Muscle layer of colon (tissue), 2 donors: ENCODE data around the gene METTL25B.

Experiments used
- H3K27ac ChIP-seq: one replicate; pipeline ENCODE4 v1.7.0; 2013; ENCODE audit warnings: low read depth, mild to moderate bottlenecking, low read length, moderate library complexity
- H3K27me3 ChIP-seq, 2 donors: one replicate each; pipeline ENCODE4 v1.7.0; 2013; ENCODE audit warnings: low read length in 2 of 2, mild to moderate bottlenecking in 2 of 2; ENCODE audit not compliant: insufficient read depth in 2 of 2, control insufficient read depth in 1 of 2
- H3K36me3 ChIP-seq: one replicate; pipeline ENCODE4 v1.7.0; 2013; ENCODE audit warnings: mild to moderate bottlenecking, low read length; ENCODE audit not compliant: insufficient read depth
- H3K4me1 ChIP-seq: one replicate; pipeline ENCODE4 v1.7.0; 2013; ENCODE audit warnings: mild to moderate bottlenecking, low read length; ENCODE audit not compliant: insufficient read depth
- H3K4me3 ChIP-seq, 2 donors: one replicate each; pipeline ENCODE4 v1.7.0; 2013; ENCODE audit warnings: low read length in 2 of 2, low read depth in 1 of 2, mild to moderate bottlenecking in 1 of 2, moderate library complexity in 1 of 2
- H3K9ac ChIP-seq: one replicate; pipeline ENCODE4 v1.7.0; 2013; ENCODE audit warnings: low read length
- H3K9me3 ChIP-seq: one replicate; pipeline ENCODE4 v1.7.0; 2013; ENCODE audit warnings: mild to moderate bottlenecking, low read length
- donor health status: abdominal sarcoma.
- donor health status: Adenocarcinoma of cecum.

METTL25B gene

DNA sequence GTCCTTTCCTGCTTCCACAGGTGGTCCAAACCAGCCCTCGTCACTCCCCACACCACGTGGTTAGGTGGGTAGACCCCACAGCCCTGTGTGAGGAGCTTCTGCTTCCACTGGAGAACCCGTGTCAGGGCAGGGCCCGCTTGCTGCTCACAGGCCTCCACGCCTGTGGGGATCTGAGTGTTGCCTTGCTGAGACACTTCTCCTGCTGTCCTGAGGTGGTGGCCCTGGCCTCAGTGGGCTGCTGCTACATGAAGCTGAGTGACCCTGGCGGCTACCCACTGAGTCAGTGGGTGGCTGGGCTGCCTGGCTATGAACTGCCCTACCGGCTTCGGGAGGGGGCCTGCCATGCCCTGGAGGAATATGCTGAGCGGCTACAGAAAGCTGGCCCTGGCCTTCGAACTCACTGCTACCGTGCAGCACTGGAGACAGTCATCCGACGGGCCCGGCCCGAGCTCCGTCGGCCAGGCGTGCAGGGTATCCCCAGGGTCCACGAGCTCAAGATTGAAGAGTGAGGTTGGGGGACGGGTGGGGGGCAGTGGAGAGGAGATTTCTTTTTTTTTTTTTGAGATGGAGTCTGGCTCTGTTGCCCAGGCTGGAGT is 5.8 kb downstream of the METTL25B start:
- no peak overlapping the region for H3K9ac ChIP-seq

DNA sequence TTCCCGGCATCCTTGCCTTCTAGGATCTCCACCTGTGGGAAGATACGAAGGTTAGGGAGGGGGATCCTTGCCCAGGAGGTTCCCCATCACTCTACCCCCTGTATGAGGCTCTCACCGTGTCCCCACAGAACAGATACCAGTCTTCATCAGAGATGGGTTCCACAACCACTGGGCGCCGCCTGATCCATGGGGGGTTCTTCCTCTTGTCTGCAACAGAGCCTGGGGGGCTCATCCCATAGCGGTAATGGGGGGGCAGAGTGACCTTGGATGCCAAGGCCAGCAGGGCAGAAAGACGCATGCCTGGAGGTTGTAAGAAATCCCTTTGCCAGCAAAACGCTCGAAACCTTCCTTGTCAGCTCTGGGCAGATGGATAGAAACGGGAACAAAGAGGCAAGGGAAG is 10.1 kb downstream of the METTL25B start:
- H3K9me3 ChIP-seq, result no peaks in the 10 kb centered on the region
- no peak overlapping the region for H3K9ac ChIP-seq
- H3K4me3 ChIP-seq, result no peak overlapping the region
- H3K27ac ChIP-seq, result no peak overlapping the region
- H3K27me3 ChIP-seq, result no peaks in the 10 kb centered on the region
- H3K36me3 ChIP-seq, result peaks cover 55% of the 10 kb centered on the region
- H3K4me1 ChIP-seq, result peaks cover 18% of the 10 kb centered on the region

More for the DNA sequence above, 5.8 kb downstream of the METTL25B start:
- Histone ChIP-seq H3K27me3 (no peaks in the 10 kb centered on the region), H3K27ac (no peak overlapping the region), H3K36me3 (peaks cover 52% of the 10 kb centered on the region), H3K4me1 (peaks cover 7% of the 10 kb centered on the region), H3K9me3 (no peaks in the 10 kb centered on the region), H3K4me3 (no peak overlapping the region)

DNA sequence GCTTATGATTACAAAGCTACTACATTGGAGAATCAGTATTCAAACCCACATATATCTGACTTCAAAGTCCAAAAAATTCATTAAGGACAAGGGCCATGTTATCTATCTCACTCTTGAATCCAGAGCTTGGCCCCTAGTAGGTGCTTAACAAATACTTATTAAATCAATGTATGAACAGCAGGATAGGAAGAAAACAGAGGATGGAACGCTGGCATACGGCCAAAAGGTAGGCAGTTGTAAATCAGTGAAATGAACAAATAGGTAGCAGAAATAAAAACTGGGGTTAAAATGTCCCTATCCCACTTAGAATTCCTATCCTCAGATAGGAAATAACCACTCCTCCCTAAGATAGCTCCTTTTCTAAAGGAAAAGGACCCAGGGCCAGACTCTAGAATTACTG is 10.6 kb downstream of the METTL25B start:
- Histone ChIP-seq H3K9me3 (no peaks in the 10 kb centered on the region), H3K27me3 (no peaks in the 10 kb centered on the region), H3K4me1 (peaks cover 18% of the 10 kb centered on the region), H3K36me3 (peaks cover 55% of the 10 kb centered on the region), H3K4me3 (no peak overlapping the region), H3K9ac (no peak overlapping the region), H3K27ac (no peak overlapping the region)

DNA sequence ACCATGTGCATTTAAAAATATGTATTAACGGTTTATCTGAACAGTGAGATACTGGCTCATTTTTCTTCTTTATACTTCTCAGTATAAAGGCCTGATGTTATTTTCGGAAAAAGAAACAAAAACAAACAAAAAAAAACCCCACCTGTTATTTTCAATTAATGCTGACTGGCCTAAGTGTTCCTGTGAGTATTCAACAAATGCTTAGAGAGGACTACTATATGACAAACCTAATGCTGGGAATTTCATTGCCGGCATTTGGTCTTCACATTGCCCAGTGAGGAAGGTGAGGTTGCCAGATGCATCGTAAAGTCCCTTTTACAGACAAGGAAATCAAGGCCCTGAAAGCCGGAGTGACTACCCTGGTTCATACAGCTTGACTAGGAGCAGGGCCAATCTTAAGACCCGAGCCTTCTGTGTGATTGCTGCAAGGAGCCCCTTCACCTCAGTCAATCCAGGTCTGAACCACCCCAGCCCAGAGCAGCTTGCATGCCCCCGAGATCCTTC is 12.0 kb downstream of the METTL25B start:
- H3K36me3 ChIP-seq, result peaks cover 64% of the 10 kb centered on the region
- no peaks in the 10 kb centered on the region for H3K9me3 ChIP-seq
- peak overlapping the region; percentile 96 to 97 for H3K4me3 ChIP-seq
- H3K27ac ChIP-seq, result peak overlapping the region; percentile 86
- peaks cover 19% of the 10 kb centered on the region for H3K4me1 ChIP-seq
- no peaks in the 10 kb centered on the region for H3K27me3 ChIP-seq
- H3K9ac ChIP-seq, result peak overlapping the region; percentile 75

DNA sequence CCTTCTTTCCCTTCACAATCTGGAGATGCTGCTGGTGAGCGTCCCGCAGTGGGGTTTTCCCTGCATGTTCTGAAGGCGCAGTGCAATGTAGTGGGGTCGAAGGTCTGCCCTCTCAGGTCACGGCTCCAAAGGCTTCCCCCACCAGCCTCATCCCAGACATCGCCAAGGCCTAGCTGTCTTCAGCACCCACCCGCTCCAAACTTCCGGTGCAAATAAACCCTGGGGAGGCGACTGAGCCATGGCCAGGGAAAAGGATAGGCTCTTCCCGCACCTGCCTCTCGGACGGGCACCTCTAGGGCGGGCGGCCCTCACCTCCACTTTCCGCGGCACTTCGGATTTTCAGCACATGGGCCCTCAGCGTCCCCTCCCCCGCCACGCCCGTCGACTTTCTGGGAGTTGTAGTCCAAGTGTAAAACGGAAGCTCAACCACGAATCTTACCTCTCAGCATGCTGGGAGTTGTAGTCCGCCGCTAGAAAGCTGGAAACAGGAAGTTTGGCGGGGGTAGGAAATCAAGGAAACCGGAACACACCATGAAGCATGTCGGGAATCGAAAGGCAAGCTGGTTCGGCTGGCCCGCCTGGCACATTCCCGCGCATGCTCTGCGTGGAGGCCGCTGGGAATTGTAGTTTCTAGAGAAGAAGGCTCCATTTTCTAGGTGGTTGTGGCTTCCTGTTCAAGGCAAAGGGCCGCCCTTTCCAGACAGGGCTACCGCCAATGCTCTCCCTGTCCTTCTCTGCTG is 12.6 kb downstream of the METTL25B start, which contains the start of gene MRPL24:
MRPL24 (minus strand) TSS at position 348 of the 740 bp plus-strand sequence. CDS start 2,384 bp downstream, outside the sequence.
- peak within 1 kb of the TSS; percentile 86 for H3K27ac ChIP-seq
- no peaks in the 10 kb centered on the region for H3K9me3 ChIP-seq
- H3K4me3 ChIP-seq, result peak within 1 kb of the TSS; percentile 96 to 97
- peaks cover 26% of the 10 kb centered on the region for H3K4me1 ChIP-seq
- no peaks in the 10 kb centered on the region for H3K27me3 ChIP-seq
- peaks cover 60% of the 10 kb centered on the region for H3K36me3 ChIP-seq
- H3K9ac ChIP-seq, result peak within 1 kb of the TSS; percentile 75

DNA sequence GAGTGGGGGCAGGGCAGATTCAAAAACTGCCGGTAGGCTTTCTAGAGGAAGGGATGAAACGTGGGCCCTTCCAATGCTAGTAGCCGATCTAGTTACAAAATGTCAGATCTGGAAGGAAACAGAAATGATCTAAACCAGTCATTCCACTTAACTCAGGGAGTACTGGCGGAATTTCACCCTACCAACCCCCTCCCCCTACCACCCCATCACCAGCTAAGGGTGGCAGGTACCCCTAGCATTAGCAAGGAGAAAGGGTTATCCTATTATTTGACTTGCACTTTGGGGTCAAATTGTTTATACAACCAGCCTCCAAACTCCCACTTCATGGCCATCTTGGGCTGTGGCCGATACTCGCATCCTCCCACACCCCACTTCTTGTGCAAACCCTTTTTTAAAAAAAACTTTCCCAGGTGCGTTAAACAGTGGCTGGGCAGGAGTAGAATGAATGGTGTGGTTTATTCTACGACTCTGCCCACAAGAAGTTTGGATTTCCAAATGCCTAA is 13.3 kb downstream of the METTL25B start:
- H3K9ac ChIP-seq, result no peak overlapping the region
- H3K9me3 ChIP-seq, result no peaks in the 10 kb centered on the region
- peaks cover 31% of the 10 kb centered on the region for H3K4me1 ChIP-seq
- no peaks in the 10 kb centered on the region for H3K27me3 ChIP-seq
- H3K27ac ChIP-seq, result peak overlapping the region; percentile 67
- peaks cover 54% of the 10 kb centered on the region for H3K36me3 ChIP-seq
- H3K4me3 ChIP-seq, result peak overlapping the region in 1 of 2 donors; percentile 71

DNA sequence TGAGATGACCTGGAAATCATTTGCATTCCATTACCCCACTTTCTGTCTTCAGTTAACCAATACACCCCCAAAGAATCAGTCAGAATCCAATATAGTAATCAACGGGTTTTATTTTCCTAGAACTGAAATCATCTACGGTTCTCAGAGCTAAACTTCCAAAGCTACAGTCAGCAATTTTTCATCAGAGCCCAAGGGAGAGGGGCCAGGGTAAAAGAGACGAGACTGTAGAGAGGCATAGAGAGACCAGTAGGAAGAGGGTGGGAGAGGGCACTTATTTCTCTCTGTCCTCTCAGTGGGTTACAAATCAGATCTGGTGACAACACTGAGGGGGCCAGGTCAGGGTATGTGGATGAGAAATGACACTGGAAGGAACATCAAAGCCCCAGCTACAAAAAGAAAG is 13.7 kb downstream of the METTL25B start:
- H3K27ac ChIP-seq, result peak overlapping the region; percentile 67
- H3K4me3 ChIP-seq, result peak overlapping the region in 1 of 2 donors; percentile 71
- peaks cover 50% of the 10 kb centered on the region for H3K36me3 ChIP-seq

DNA sequence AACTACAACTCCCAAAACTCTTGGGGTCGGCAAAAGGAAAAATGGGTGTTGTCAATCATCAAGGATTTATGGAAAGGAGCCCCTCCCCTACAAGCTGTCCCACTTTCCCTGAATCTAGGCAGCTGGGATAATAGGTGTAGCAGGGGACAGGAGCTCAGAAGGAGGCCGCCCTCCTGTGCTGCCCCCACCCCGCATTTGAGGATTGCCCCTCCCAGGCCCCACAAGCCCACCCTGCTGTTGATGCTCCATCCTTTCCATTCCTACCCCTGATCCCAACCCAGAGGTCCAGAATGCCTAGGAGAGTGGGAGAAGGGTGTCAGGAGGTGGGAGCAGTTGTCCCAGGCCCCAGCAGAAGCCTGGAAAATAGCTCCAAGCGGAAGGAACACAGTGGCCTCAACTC is 14.5 kb downstream of the METTL25B start:
- H3K9ac ChIP-seq, result no peak overlapping the region
- no peak overlapping the region for H3K4me3 ChIP-seq
- no peak overlapping the region for H3K27ac ChIP-seq
- no peaks in the 10 kb centered on the region for H3K9me3 ChIP-seq
- peaks cover 35% of the 10 kb centered on the region for H3K4me1 ChIP-seq
- H3K36me3 ChIP-seq, result peaks cover 42% of the 10 kb centered on the region
- no peaks in the 10 kb centered on the region for H3K27me3 ChIP-seq

More for the DNA sequence above, 13.7 kb downstream of the METTL25B start:
- no peaks in the 10 kb centered on the region for H3K27me3 ChIP-seq
- peaks cover 31% of the 10 kb centered on the region for H3K4me1 ChIP-seq
- no peaks in the 10 kb centered on the region for H3K9me3 ChIP-seq
- H3K9ac ChIP-seq, result no peak overlapping the region

DNA sequence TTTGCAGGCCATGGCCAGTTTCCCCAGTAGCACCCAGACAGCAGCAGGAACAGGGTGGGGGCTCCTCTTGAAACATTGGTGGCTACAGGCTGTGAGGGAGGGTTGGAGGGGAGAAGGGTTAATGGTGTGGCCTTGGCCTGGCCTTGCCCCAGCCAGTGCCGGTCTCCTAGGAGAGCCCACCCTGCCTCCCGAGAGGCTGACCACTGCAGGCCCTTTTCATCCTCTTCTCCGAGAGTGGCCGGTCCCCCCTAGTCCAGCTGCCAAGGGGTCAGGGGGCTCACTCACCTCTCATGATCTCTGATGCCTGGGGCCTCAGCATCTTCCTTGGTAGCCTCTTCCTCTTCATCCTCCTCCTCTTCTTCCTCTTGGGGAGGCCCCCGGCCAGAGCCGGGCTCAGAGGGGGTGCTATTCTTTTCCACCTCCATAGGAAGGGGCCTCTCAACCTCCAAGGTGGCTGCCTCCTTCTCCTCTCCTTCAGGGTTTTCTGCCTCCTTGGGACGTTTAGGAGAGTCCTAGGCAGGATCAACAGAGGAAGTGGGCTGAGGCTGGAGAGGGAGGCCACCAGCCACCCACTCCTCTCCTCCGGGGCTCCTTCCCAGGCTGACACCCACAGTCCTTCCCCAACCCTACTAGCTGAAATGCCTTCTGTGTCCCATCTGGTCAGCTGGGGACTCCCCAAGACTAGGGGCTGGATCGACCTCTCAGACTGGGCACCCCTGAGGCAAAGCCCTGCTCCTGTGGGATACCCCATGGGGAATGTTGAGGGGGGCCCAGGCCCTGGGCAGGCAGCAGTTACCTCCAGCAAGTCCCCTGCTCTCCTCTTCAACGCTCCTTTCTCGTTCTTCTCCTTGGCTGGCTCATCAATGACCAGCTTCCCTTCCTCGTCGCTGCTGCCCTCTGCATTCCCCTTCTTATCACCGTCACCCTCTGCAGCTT is 15.4 kb downstream of the METTL25B start:
- H3K9me3 ChIP-seq, result no peaks in the 10 kb centered on the region
- H3K36me3 ChIP-seq, result peaks cover 34% of the 10 kb centered on the region
- peaks cover 43% of the 10 kb centered on the region for H3K4me1 ChIP-seq
- H3K9ac ChIP-seq, result no peak overlapping the region
- H3K27me3 ChIP-seq, result no peaks in the 10 kb centered on the region
- no peak overlapping the region for H3K27ac ChIP-seq
- no peak overlapping the region for H3K4me3 ChIP-seq

DNA sequence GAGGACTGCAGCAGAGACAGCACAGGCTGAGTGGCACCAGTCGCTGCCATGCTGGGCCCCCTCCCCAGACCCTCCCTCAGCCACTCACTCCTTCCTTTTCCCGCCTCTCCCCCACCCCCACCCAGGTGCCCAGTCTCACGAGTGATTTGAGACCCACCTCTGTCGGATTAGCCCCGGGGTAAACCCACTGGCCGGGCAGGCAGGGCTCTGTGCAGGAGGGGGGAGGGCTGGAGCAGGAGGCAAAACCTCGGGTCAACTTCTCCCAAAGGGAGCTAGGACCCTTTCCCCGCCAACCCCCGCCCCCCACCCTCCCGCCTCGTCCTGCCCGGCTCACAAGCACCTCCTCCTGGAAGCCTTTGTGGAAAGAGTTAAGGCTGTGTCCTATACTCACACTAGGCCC is 16.1 kb downstream of the METTL25B start:
- Histone ChIP-seq H3K4me1 (peaks cover 50% of the 10 kb centered on the region), H3K9ac (no peak overlapping the region)

More for the DNA sequence above, 16.1 kb downstream of the METTL25B start:
- no peak overlapping the region for H3K27ac ChIP-seq
- no peaks in the 10 kb centered on the region for H3K9me3 ChIP-seq
- H3K36me3 ChIP-seq, result peaks cover 34% of the 10 kb centered on the region
- no peaks in the 10 kb centered on the region for H3K27me3 ChIP-seq
- no peak overlapping the region for H3K4me3 ChIP-seq
